Measurements from ENCODE around the gene MS4A10.

The MS4A10 gene

GRCh38 chr11:60848714-60849151 is 63.6 kb downstream of the MS4A10 start:
- DNase-seq (ENCODE audit: low read depth in 1 of 2, low spot score in 1 of 2) = no peak

- DNase-seq (ENCODE audit: low read depth in 1 of 2, low spot score in 1 of 2) = no peak
These were observed 64.7 kb downstream of the MS4A10 start for GRCh38 chr11:60849641-60850520.

Measured in activated CD4-positive, alpha-beta T cell treated with anti-CD3 and anti-CD28 coated beads, Interleukin-2, amount 50 U/mL, for 24 hours (primary cell).